IPS DF 4.7 (cell line): ENCODE results near the gene SIPA1L2.
"Not testable (repeated sequence)": the region's sequence is repeated elsewhere in the genome, so short reads cannot be mapped to it uniquely, and the experiment has no call there.

ENCODE experiments used
- DNase-seq: peaks from one replicate; pipeline ENCODE4 v3.0.0-alpha.2; 2013; ENCODE audit warnings: low spot score; ENCODE audit errors: extremely low read depth

The SIPA1L2 gene

DNA sequence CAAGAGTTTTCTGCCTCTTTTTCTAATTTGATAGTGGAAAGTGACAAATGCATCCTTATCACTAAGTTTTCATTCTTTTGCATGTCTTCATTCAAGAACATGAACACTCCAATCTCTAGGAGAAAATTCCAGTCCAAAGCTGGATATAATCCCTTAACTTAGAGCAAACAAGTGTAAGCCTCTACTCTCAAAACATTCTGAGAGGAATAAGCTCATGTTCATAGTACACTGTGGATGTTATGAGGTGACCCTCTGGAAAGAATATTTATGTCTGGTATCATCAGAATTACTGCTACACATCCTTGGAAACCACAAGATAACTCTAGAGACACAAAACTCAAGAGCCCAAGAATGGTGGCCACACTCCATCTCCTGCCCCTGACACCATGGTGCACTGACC, 15.1 kb downstream of the SIPA1L2 start:
- DNase-seq = no peak

DNA sequence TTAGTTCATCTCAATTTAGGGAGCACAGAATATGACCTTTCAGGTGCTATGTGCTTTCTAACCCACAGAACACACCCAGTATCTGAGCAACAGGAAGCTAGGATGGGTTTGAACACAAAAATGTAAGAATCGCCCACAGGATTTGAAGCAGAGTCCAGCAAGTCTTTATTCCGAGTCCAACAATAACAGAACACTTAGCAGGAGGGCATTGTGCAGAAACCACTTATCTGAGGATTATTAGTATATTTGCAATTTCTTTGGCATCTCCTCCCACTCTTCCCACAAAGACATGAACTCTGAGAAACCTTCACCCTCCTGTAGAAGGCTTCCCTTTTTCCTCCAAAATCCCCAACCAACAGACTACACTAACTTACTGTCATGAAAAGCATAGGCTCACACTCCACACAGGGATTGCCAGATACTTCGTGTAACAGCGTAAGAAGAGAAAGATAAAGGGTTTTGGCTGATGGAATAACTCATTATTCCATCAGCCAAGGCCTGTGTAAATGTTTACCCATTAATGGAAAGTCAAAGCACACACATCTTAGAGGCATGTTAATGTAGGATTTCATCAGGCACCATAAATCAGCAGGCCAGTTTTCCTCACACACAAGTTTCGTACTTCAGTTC, 16.1 kb downstream of the SIPA1L2 start:
- DNase-seq = no peak

DNA sequence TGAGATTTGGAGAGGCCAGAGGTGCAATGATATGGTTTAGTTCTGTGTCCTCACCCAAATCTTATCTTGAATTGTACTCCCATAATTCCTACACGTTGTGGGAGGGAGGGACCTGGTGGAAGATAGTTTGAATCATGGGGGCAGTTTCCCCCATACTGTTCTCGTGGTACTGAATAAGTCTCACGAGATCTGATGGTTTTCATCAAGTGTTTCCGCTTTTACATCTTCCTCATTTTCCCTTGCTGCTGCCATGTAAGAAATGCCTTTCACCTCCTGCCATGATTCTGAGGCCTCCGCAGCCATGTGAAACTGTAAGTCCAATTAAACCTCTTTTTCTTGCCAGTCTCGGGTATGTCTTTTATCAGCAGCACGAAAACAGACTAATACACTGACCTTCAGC, 17.1 kb downstream of the SIPA1L2 start:
- DNase-seq = not testable (repeated sequence)

DNA sequence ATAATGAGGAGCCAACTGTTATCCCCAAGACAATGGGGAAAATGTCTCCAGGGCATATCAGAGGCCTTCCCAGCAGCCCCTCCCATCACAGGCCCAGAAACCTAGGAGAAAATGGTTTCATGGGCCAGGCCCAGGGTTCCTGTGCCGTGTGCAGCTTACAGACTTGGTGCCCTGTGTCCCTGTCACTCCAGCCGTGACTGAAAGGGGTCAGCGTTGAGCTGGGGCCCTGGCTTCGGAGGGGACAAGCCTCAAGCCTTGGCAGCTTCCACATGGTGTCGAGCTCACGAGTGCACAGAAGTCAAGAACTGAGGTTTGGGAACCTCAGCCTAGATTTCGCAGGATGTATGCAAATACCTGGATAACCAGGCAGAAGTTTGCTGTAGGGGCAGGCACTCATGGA, 18.1 kb downstream of the SIPA1L2 start:
- DNase-seq = no peak

DNA sequence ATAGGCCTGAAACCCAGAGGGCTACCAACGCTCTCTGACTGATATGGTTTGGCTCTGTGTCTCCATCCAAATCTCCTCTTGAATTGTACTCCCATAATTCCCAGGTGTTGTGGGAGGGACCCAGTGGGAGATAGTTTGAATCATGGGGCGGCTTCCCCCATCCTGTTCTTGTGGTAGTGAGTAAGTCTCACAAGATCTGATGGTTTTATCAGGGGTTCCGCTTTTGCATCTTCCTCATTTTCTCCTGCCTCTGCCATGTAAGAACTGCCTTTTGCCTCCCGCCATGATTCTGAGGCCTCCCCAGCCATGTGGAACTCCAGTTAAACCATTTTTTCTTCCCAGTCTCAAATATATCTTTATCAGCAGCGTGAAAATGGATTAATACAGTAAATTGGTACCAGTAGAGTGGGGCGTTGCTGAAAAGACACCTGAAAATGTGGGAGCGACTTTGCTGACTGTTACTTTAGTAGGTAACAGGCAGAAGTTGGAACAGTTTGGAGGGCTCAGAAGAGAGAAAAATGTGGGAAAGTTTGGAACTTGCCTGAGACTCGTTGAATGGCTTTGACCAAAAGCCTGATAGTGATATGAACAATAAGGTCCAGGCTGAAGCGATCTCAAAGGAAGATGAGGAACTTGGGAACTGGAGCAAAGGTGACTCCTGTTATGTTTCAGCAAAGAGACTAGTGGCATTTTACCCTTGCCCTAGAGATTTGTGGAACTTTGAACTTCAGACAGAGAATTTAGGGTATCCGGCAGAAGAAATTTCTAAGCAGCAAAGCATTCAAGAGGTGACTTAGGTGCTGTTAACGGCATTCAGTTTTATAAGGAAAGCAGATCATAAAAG, 18.8 kb downstream of the SIPA1L2 start:
- DNase-seq = not testable (repeated sequence)

DNA sequence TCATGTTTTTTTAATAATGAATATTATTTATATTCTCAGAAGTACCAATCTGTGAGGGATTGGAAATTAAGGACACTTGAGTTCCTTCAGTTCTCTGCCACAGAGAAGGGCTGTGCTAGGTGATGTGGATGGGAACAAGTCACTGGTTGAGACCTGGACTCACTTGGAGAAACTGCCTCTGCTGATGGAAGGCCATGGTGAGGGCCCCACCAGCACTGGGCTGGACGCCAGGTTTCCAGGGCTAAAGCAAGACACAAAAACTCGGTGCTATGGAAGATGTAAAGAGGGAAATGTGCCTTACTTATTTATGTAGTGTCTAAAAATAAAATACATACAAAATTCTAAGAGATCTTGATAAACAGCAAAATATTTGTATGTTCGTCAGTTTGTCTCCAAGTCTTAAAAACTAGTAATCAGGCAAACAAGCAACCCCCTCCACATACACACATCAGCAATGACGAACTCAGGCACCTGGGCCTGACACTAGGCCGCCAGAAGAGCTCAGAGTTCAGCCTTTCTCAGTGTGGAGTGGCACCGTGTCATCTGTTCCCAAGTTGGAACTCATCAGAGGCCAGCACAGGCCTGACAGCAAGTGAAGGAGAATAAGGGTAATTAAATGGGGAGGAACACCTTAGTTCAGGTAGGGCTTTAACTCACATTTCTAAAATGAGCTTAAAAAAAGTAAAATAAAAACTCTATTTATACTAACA, 19.6 kb downstream of the SIPA1L2 start:
- no peak for DNase-seq

DNA sequence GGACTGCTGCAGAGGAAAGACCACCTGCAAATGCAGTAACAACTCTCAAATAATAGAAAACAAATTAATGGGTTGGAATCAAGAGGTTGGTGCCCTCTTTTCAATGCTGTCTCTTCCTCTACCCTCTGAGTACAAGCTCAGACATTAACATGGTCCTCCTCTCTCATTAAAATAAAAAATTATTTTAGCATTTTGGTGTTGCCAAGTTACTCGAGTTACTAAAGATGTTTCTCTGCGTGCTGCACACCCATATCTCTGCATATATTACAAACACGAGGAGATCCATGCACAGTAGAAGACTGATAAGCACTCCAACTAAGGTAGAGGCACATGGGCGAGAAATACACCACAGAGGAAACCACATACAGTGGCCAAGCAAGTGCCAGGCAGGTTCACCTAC, 21.5 kb downstream of the SIPA1L2 start:
- no peak for DNase-seq

DNA sequence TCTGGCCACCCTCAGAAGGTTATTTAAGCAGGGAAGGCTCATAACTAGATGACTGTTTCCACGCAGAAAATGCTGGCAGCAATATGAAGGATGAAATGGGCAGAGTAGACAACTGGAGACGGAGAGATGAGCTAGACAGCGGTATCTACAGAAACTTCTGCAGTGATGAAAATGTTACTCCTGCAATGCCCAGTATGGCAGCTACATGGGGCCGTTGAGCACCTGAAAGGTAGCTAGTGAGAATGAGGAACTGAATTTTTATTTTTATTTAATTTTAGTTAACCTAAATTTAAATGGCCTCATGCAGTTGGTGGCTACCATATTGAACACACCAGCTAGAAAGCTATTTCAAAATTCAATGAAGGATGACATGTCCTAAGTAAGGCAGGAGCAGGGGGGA, 27.3 kb downstream of the SIPA1L2 start:
- DNase-seq = no peak

DNA sequence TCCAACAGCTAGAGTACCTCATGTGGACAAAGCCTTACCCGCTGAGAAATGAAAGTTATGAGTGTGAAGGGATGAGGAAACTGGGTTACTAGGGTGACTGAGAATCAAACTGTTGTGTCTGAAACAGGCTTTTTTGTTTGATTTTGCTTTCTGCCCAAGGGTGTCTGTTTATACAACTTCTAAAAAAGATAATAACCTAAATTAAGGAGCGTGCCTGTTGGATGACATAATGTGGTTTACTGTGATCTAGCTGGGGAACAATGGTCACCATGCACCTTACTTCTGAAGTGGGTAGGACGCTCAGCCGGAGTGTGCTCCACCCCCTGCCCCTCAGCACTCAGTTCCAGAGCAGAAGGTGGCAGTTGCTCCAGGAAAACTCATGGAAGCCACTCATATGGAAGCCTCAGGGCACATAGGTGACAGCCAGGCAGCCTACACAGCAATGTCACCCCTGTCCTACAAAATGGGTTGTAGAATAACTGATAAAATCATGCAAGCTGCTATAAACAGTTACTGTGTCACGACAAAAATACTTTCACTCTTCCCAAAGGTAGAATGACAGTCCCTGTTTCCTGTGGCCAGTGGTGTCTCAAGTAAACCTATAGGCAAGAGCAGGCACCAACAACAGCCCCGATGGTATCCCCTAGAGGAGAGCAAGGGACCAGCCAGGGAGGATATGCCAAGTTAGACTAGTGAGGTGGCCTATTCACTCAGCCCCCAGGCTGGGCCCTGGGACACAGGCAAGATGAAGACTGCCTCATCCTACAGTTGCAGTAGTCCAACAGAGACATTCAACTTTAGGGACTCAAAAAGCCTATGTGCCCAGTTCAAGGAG, 29.3 kb downstream of the SIPA1L2 start:
- DNase-seq = no peak

DNA sequence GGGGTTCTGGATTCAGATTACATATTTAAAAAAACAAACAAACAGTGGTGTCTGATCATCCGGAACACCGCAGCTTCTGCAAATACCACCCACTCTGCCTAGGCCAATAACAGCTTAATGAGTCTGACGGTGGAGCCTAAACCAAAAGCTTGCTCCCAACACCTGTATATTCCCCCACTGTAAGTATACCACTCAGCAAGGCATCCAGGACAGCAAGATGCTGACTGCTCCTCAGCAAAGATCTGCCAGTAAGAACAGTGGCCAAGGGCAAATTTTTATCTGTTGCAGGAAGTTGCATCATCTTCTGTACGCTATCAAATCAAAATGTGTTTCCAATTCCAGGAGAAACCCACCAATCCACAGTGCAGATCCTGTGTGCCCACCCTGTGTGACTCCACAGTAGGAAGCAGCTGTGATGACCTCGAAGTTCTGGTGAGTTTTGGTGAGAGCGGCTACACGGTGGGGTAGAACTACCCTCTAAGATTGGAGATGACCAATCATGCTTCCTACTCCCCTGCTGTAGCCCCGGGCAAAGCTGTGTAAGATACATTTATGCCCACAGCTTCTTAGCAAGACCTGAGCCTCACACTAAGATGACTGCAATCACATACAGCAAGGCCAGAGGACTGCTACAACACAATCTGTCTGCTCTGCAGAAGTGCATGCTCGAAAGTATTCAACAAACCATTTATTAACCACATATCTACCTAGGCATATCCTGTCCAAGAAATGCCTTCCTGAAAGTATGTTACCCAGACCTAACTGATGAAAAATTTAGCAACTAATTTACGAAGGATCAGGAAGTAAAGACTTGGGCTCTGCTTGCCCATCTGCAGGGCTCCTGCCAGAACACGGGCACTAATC, 30.5 kb downstream of the SIPA1L2 start:
- DNase-seq = no peak

DNA sequence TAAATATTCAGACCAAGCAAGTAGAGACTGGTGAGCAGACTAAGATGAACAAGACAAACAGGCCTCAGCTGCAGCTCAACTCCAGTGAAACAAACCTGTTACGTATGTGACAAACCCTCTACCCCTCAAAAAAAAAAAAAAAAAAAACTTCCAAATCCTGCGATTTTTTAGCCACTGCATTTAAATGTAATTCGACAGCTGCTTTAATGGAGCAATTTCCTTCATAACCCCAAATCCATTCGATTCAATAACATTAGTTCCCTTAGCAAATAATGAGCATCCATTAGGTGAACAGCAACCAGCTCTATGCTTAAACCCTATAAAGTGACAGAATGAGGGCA, 31.1 kb downstream of the SIPA1L2 start:
- no peak for DNase-seq

DNA sequence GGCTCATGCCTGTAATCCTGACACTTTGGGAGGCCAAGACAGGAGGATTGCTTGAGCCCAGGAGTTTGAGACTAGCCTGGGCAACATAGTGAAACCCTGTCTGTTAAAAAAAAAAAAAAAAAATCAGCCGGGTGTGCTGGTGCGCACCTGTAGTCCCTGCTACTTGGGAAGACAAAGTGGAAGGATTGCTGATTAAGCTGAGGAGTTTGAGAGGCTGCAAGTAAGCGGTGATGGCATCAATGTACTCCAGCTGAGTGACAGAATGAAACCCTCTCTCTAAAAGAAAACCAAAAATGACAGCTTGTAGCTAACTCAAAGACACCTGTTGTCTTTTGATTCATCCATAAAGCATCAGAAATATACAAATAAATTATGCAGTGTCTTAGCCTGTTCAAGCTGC, 31.8 kb downstream of the SIPA1L2 start:
- DNase-seq = no peak

DNA sequence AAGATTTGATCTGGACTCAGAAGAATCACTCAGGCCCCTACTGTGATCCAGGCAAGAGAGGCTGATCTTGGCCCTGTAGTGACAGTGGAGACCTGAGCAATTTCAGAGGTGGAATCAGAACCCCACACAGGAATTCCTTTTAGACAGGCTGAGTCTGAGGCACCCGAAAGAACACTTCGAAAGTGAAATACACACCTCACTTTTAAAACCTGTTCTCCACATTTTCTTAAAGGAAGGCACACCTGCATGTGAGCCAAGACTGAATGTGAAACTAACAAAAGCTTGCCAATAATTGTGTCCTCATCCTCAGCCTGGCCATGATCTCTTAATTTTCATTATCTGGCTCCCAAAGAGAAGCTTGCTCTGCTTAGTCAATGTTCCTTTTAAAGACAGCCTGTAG, 32.2 kb downstream of the SIPA1L2 start:
- DNase-seq = no peak

DNA sequence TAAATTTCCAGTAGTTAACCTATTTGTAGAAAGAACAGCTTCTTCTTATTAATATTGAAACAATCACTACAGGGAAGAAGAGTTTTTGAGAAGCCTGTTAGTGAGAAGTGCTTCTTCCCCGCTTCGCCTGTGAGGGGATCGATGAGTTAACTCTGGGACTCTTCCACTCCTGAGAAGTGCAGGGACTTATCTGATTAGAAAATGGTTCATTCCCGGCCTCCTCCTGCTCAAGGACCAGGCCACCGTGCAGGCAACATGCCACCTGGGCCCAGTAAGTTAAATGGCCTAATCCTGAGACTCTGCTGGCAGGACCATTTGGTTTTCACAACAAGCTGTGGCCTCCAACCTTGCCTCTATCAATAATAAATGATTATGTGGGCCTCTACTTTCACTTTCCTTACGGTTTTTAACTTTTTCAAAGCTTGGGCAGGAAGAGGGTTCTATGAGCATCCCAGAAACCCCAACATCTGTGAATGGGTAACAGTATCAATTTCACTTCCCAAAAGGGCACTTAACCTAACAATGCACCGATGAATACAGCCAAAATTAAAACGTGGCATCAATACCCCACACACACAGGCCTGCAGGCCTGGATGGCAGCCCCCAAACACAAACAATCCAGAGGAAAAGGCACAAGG, 33.1 kb downstream of the SIPA1L2 start:
- DNase-seq = no peak

DNA sequence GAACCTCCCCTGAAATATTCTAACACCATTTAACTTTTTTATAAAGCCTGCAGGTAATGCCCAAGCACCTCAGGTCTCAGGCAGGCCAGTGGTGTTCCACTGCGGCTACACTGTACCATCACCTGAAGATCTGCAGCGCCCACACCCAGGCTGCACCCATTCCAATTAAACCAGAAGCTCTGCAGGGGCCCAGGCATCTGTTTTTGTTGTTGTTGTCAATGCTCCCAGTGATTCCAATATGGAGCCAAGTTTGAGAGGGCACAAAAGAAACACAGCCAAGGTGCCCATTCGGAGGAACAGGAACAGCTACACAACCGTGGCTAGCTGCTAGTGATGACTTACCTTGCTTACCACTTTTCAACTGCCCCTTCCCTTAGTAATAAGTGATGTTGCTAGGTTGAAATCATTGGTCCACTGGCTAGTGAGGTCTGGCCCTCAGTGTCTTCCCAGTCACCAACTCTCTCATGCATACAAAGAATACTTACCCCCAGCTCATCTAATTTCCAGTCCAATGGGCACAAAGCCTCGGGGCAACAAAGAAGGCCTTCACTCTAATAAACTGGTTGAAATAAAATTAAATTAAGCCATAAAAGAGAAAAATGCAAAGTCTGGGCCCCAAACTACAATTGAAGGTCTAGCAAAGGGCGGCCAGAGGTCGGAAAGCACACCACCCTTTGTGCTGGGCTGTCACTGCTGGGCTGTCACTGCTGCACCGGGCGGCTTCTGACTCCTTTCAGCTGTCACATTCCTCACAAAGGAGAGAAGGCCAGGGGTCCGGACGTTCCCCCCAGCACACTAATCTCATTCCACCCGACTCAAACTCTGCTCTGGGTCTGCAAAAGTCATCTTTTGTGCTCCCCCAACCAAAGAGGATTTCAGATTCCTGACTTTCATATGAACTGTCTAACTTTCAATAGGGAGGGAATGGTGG, 34.9 kb downstream of the SIPA1L2 start:
- DNase-seq = no peak

DNA sequence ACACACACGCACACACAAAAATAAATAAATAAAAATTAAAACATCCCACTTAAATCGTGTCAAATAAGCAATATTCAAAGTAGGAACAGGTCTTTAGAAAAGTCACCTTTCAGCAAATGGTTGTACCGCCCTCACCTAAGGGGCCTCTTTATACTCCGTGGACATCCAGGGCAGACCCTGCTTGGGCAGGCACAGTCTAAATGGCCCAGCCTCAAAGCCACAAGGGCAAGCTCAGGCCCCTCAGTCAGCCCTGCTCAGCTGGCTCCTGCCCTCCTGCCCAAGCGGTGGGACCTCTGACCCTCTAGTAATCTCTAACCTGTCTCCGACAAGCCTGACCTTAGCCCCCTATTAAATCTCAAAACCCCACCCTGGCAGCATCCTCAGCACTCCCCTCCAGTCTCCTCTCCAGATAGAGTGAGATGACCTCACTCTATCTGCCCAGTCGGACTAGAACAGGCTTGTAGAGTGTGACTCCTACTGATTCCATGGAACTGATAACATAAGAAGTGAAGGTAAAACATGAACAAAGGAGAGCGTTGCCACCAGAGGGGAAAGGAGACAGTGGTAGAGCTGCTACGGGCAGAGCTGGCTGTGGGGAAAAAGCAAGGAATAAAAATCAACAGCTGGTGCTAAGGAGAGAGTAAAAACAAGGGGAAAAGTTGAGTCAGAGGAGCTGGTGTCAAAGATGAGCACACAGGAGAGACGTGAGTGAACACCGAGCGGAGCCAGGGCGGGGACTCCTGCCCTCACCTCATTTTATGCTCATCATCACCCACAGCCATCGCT, 36.0 kb downstream of the SIPA1L2 start:
- DNase-seq = no peak

DNA sequence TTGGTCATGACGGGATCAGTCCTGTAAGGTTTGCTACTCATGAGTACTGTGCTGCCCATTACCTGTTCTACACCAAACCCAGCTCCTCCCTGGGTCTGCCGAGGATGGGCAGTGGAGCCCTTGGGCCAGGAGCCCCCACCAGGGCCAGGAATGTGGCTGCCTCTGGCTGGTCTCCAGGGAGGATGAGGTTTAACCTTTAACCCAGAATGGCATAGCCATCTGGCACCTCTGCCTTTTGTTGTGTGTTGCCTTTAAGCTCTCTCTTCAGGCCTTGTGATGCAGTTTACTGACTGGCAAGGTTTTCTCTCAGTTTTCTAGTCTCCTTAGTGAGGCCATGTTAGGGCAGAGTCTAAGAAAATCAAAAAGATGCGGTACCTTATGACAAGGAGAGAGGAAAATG, 38.6 kb downstream of the SIPA1L2 start:
- DNase-seq = no peak

DNA sequence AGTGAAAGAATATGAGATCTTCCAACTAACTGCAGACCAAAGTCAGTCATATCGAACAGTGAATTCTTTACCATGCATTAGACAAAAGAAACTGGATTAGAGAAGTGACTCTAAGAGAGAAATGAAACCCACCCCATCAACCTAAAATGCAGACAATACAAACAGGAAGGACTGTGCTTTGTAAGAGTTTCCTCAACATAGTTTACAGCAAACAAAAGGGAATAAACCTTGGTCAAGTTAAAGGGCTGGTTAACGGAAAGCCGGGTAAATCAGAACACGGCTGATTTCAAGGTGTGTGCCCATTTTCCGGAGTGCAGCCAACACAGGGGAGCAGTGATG, 39.2 kb downstream of the SIPA1L2 start:
- DNase-seq = no peak
